GM21619 (cell line): ENCODE results near the gene EPS8L3.

Experiments
- ATAC-seq: cut with Tn5 transposase; IDR thresholded peaks from one replicate; pipeline ENCODE4 v1.9.1; 2021; ENCODE audit not compliant: unreplicated experiment

EPS8L3 gene

GRCh38 chr1:109793486-109794318 lies 30.0 kb upstream of the EPS8L3 start:
- no peak for ATAC-seq

GRCh38 chr1:109793089-109793485 lies 29.4 kb upstream of the EPS8L3 start:
- ATAC-seq: no peak

- no peak for ATAC-seq
Observed at GRCh38 chr1:109792056-109792831, 28.5 kb upstream of the EPS8L3 start.

GRCh38 chr1:109791495-109792043 lies 27.8 kb upstream of the EPS8L3 start:
- no peak for ATAC-seq

- peak; percentile 65 for ATAC-seq
Observed at GRCh38 chr1:109790735-109791494, 27.2 kb upstream of the EPS8L3 start.

- no peak for ATAC-seq
Observed at GRCh38 chr1:109790329-109790728, 26.6 kb upstream of the EPS8L3 start.

GRCh38 chr1:109789551-109790180 lies 25.9 kb upstream of the EPS8L3 start:
- no peak for ATAC-seq

- no peak for ATAC-seq
Observed at GRCh38 chr1:109788695-109789521, 25.2 kb upstream of the EPS8L3 start.

- no peak for ATAC-seq
Observed at GRCh38 chr1:109787845-109788601, 24.3 kb upstream of the EPS8L3 start.

GRCh38 chr1:109787211-109787844 lies 23.6 kb upstream of the EPS8L3 start:
- no peak for ATAC-seq

GRCh38 chr1:109786531-109787021 lies 22.9 kb upstream of the EPS8L3 start:
- no peak for ATAC-seq

- no peak for ATAC-seq
Observed at GRCh38 chr1:109786112-109786480, 22.4 kb upstream of the EPS8L3 start.

- ATAC-seq: no peak
Observed at GRCh38 chr1:109785446-109786111, 21.9 kb upstream of the EPS8L3 start.

GRCh38 chr1:109784551-109785252 lies 21.0 kb upstream of the EPS8L3 start:
- ATAC-seq: no peak

GRCh38 chr1:109783436-109783835 lies 19.7 kb upstream of the EPS8L3 start:
- no peak for ATAC-seq

GRCh38 chr1:109782927-109783326 lies 19.2 kb upstream of the EPS8L3 start:
- ATAC-seq: no peak

GRCh38 chr1:109782514-109782913 lies 18.8 kb upstream of the EPS8L3 start:
- ATAC-seq: no peak
